GM12892 (cell line): ENCODE data around the gene STEAP4.

ENCODE experiments used
- POLR2A ChIP-seq: IDR thresholded peaks from 2 replicates; pipeline ENCODE4 v1.6.1; 2011; ENCODE audit warnings: low read depth, low read length, control low read depth
- POLR2AphosphoS5 ChIP-seq: IDR thresholded peaks from 2 replicates; pipeline ENCODE4 v1.6.1; 2011; ENCODE audit warnings: low read depth, low read length, control low read depth
- TAF1 ChIP-seq: IDR thresholded peaks from 2 replicates; pipeline ENCODE4 v1.6.1; 2011; ENCODE audit warnings: low read depth, mild to moderate bottlenecking, control low read depth, low read length, borderline replicate concordance

DNA sequence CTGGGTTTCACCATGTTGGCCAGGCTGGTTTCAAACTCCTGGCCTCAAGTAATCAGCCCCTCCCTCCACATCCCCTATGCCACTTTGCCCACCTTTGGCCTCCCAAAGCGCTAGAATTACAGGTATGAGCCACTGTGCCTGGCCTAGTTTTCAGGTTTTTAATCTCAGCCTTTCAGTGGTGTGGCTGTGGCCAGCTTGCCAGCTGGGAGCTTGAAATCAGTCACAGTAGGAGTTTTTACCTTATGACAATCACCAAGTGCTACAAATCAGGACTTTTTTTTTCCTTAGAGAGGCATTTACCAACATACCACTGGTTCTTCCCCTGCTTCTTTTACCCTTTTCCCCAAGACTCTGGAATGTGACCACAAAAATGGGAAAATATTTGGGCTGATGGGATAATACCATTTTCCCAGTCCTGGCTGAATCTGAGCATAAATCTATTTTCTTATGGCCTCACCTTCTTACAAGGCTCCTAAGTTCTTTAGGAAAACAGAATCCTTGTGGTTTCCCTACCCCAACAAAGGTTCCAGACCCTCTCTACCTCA, 6.2 kb downstream of the STEAP4 start:
- TF ChIP-seq POLR2AphosphoS5 (no peak), POLR2A (no peak), TAF1 (no peak)
